HK-2 (cell line): ENCODE results near the gene ZFP36L1.
A peak's percentile ranks its signal among the peaks of the same experiment; 100 is the strongest.

ENCODE experiments used
- DNase-seq: peaks from one replicate; pipeline ENCODE4 v3.0.0-alpha.2; 2018; ENCODE audit not compliant: unreplicated experiment

The ZFP36L1 gene, protein sequence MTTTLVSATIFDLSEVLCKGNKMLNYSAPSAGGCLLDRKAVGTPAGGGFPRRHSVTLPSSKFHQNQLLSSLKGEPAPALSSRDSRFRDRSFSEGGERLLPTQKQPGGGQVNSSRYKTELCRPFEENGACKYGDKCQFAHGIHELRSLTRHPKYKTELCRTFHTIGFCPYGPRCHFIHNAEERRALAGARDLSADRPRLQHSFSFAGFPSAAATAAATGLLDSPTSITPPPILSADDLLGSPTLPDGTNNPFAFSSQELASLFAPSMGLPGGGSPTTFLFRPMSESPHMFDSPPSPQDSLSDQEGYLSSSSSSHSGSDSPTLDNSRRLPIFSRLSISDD

DNA sequence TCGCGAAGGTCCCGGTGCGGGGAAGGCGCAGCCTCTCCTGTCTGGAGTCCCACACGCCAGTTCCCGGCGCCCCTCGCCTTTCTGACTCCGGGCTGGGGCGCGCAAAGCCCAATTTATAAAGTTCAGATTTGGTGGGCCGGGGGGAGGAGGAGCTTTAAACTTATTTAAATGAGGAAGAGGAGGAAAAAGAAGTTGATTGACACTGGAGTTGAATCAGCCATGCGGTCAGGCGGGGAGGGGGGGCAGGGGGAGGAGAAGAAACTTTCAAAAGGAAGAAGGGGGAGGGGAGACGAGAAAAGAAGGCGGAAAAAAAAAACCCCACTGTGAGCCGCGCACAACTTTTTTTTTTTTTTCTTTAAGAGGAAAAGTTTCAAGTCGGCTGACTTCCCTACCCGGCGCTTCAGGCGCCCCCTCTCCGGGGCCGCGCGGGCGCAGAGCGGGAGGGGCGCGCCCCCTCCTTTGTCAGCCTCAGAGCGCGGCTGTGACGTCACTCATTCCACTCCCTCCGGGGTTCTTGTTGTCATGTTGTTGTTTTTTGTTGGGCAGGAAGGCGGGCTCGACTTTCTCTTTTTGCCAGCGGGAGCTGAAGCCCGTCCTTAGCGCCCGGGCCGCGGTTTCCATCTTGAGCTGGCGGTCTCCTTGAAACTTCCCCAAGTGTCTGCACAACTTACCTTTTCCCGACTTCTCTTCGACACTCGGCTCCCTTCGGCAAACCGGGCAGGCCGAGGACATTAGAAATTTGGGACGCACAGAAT lies at the start of gene ZFP36L1:
Gene ZFP36L1 (minus strand): TSS at position 89 of the 755 bp plus-strand sequence. CDS start 129 bp downstream, outside the sequence.
- DNase-seq: peak; percentile 93

DNA sequence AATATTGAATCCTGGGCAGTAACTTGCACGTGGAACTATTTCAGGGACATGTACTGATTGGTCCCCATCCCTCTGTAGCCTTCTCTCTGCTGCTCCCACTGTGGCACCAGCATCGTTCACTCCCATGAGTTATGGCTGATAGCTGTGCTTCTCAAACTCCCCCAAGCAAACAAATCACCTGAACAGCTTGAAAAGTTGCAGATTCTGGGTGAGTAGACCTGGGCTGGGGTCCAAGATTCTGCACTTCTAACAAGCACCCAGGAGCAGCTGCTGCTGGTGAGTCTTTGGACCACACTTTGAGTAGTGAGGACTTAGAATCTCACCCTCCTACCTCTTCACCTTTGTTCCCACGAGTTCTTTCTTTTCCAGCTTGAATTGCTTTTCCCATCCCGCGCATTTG lies 49.4 kb upstream of the ZFP36L1 start:
- no peak for DNase-seq

DNA sequence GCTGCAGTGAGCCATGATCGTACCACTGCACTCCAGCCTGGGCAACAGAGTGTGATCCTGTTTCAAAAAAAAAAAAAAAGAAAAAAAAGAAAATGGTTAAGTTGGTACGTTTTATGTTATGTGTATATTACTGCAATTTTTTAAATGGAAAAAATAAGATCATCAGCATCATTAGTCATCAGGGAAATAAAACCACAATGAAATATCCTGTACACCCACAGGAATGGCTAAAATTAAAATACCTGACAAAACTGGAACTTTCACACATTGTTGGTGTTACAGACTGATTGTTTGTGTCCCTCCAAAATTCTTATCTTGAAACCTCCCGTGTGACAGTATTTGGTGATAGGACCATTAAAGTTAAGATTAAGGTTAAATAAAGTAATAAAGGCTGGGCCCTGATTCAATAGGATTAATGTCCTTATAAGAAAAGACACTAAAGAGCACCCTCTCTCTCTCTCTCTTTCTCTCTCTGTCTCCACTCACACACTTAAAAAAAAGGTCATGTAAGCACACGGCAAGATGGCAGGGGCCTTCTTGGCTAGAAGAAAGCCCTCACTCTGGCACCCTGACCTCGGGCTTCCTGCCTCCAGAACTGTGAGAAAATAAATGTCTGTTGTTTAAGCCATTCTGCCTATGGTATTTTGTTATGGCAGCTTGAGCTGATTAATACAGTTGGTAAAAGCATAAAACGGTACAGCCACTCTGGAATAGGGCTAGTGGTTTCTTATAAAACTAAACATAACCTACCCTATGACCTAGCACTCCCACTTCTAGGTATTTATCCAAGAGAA lies 48.3 kb upstream of the ZFP36L1 start:
- no peak for DNase-seq

- no peak for DNase-seq
Observed at GRCh38 chr14:68840454-68840853, 47.6 kb upstream of the ZFP36L1 start.

- DNase-seq: no peak
Observed at GRCh38 chr14:68836082-68836481, 43.2 kb upstream of the ZFP36L1 start.

- no peak for DNase-seq
Observed at GRCh38 chr14:68834816-68835215, 41.9 kb upstream of the ZFP36L1 start.

- DNase-seq: no peak
Observed at GRCh38 chr14:68828698-68829097, 35.8 kb upstream of the ZFP36L1 start.

DNA sequence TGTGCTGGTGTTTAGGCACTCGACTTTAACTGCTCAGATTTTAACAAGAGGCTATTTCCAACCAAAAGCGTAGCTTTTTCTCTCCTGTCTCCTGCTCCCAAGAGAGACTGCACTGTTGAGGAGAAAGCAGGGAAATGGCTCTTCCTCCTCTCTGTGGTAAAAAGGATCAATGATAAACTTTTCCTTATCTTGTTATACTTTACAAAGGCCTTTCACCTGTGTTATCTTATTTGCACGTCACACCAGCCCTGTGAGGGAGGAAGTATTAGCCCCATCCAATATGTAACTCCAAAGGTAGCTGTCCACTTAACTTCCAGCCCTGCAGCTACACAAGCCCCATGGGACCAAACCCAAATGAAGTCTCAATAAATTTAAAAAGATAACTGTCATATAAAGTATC lies 32.9 kb upstream of the ZFP36L1 start:
- no peak for DNase-seq

DNA sequence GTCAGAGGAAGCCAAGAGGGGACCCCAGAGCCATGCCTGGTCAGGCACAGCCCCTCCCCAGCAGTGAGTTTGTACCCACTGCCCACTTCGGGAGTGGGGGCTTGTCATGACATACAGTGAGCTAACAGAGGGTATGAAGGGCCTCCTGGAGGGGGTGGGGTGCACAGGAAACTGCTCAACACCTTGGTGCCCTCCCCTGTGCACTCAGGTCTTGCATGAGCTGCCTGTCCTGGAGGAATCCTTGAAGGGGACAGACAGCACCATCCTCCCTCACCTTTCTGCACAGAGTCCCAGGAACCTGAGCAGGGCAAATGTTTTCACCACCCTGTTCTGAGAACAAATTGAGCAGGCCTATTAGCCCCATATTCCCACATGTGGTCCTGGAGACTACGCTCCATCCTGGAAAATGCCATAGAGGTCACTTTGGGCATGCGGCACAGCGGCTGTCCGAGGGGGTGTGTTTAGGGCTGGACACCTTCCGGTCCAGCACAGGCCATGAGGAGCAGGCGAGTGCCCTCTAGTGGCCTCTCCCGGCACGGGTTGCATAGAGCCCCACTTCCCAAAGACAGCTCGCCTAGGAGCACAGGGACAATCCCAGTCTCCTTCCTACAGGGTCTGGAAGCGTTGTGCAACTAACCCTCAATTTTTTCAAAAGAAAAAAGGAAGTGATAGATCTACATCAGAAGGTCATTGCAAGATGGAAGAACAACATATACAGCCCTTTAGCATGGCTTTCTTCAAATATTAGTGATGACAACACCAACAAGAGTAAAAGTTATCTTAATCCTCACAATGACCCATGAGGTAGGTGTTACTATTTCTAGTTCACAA lies 31.9 kb upstream of the ZFP36L1 start:
- peak; percentile 89 for DNase-seq

- no peak for DNase-seq
Observed at GRCh38 chr14:68824207-68824516, 31.3 kb upstream of the ZFP36L1 start.

DNA sequence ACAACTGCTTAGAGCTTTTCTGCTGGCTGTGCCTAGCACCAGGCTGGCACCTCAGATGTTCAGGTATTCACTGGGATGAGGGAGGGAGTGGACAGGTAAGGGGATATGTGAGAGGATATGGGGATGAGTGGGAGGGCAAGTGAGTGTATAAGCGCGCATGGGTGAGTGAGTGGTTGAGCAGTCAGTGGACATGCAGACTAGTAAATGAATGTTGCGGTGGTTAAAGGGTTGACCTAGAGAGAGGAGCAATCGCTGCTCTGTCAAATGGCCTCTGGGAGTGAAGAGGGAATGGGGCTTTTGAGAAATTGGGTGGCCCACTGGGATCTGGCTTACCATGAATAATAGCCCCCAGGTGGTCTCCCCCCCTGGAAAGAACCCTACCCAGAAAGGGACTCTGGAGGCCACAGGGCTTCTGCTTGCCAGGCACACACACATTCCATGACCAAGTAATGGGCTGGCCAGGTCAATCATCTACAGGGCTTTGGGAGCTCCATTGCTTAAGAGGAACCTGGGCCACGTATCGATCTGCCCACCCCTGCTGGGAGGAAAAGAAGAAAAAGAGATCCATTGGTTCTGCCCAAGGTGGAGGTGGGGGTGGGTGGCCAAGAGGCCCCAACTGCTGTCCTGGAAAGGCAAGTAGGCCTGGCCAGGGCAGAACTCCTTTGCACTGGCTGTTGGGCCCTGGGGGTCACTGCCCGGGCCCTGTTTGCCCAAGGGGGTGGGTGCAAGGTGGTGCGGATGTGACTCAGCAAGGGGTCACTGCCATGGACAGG lies 30.8 kb upstream of the ZFP36L1 start:
- peak; percentile 66 for DNase-seq

DNA sequence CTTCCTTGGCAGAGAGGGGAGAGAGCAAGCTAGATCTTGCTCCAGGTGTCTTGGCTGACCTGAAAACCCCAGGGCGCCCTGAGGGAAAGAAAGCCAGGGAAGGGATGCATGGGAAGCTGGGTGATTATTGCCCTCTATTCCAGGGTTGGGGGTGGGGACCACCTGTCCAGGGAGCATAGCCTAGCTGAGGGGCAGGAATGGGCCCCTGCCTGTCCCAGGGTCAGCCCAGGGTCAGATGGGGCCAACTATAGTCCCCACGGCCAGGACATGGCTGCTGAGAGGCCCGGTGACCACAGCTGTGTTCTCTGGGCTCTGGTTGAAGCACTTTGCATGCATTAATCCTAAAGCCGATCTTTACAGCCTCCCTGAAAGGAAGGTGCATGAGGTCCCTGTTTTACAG lies 30.1 kb upstream of the ZFP36L1 start:
- DNase-seq: no peak

DNA sequence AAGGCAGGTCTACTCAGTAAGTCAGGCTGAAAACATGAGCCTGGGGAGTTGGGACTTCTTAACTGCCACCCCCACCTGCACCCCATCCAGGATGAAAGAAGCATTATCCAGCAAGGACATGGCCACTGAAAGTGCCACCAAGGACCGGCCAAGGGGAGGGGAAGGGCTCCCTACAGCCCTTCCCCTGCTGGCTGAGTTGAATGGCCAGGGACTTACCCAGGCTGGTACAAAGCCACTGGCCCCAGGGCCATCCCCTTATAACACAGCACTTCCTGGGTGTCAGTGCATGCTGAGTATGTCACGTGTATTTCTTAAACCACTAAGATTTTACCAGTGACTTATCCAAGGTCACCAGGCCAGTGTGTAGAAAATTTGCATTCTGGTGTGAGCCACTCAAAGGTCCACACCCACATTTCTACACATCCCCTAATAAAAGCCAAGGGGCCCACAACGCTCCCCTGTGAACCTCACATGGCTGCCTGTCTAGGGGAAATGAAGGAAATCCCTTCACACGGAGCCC lies 29.3 kb upstream of the ZFP36L1 start:
- no peak for DNase-seq

GRCh38 chr14:68820999-68821683 lies 28.3 kb upstream of the ZFP36L1 start:
- no peak for DNase-seq

DNA sequence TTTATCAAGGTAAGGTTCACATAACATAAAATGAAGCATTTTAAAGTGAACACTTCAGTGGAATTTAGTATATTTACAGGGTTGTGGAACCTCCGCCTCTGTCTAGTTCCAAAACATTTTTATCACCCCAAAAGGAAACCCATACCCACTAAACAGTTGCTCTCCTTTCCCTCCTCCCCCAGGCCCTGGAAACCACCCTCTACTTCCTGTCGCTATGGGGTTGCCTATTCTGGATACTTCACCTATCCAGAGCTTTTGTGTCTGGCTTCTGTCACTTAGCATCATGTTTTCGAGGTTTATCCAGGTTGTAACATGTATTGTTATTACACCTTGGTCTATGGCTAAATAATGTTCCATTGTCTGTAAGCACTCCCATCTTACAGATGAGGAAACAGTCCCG lies 27.7 kb upstream of the ZFP36L1 start:
- no peak for DNase-seq

DNA sequence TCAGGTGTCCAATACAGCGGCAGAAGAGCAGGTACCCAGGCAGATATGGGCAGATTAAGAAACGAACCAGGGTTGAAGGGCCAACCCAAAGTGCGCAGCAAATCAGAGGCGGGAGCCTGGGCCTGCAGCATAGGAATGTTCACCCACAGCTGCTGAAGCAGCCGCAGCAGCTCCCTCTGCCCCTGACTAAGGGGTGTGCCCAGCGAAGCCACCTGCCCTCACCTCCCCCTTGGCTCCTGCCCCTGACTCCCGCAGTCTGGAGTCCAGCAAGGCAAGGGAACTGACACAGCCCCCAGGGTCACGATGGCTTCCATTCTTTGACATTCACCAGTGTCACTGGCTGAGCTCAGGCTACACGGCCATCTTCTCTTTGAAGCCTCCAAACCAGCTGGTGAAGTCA lies 27.3 kb upstream of the ZFP36L1 start:
- no peak for DNase-seq

GRCh38 chr14:68819260-68819691 lies 26.4 kb upstream of the ZFP36L1 start:
- peak; percentile 81 for DNase-seq

DNA sequence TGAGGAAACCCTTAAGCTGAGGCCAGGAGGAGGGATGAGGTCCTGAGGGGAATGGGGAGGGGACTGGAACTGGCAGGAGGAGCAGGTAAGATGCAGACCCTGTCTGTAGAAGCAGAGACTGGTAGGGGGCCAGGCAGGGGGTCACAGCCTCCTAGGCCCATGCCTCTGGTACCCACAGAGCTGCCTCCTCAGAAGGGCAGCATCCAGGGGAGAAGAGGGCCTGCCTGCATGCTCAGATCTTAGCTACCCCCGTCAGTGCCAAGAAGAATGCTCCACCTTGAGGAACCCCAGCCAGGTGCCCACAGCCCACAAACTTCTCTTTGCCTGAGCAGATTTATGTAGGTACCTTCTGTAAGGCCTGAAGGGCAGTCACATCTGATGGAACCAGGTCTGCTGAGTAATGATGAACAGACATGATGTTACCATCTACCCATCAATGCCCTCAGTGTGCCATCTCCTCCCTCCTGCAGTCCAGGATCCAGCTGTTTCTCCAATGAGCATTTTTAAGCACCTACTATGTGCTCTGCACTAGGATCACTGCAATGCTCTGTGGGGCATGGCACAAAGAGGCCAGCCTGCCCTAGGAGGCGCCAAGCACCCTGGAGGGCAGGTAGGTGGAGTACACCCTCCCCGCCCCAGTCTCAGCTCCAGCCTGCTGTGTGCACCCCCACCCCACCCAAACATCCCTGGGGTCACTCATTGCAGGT lies 24.8 kb upstream of the ZFP36L1 start:
- DNase-seq: no peak

DNA sequence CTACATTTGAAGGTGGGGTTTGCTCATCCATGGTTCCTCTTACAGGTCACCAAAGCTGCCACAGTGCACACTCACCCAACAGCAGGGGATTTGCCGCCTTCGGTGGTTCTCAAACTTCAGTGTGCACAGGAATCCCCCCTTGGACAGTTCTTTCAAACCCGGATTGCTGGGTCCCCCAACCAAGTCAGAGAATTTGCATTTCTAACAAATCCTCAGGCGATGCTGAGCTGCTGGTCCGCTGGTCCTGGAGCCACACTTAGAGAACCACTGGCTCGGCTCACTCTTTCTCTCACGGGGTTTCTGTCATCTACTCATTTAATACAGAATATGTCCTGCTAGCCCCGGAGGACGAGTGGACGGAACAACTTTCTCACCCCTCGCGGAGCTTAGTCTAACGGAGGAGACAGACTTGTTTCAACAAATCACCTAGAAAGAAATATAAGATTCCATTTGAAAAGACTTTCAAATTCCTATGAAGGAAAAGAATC lies 24.1 kb upstream of the ZFP36L1 start:
- DNase-seq: no peak
